ENCODE measurements around the gene LSM14A.

LSM14A gene

DNA sequence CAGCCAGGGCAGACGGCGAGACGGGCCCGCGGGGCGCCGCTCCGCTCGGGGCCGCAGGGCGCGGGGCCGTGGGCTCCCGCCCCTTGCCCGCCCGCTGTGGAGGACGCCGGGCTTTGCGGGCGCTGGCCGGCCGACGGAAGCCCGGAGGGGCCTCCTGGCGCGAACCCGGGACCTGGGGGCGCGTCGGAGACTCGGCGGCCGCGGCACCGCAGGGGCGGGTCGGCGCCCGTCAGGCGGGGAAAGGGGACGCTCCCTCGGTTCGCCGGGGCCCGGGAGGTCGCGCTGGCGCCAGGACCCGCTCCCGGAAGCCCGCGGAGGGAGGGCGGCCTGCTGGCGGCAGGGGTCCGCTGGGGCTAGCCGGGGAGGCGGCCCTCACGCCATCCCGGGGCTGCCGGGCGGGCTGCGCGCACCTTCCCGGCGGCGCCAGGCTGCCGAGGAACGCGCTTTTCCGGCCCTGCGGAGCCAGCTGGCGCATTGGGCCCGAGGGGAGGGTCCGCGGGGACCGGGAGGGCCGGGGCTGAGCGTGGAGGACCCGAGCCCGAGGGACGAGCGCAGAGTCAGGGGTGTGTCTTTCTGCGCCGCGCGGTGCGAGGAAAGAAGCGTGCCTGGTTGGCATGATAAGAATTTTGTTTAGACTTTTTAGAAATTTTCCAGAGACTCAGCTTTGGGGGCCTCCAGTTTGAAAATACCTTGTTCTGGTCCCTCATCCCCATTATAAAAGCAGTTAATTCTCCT, 82.6 kb downstream of the LSM14A start:
- DNase-seq (ENCODE audit: low read depth in 2 of 2): no peak

DNA sequence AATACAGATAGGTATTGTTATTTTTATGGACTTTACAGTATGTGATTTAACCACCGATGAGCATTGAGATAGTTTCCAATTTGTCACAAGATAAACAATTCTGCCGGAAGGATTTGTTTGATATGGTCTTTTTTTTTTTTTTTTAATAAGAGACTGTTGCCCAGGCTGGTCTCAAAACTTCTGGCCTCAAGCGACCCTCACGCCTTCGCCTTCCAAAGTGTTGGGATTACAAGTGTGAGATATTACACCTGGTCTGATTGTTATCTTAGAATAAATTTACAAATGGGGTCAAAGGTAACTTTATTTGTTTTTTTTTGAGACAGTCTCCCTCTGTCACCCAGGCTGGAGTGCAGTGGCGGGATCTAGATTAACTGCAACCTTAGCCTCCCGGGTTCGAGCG, 83.2 kb downstream of the LSM14A start:
- no peak for DNase-seq (ENCODE audit: low read depth in 2 of 2)

DNA sequence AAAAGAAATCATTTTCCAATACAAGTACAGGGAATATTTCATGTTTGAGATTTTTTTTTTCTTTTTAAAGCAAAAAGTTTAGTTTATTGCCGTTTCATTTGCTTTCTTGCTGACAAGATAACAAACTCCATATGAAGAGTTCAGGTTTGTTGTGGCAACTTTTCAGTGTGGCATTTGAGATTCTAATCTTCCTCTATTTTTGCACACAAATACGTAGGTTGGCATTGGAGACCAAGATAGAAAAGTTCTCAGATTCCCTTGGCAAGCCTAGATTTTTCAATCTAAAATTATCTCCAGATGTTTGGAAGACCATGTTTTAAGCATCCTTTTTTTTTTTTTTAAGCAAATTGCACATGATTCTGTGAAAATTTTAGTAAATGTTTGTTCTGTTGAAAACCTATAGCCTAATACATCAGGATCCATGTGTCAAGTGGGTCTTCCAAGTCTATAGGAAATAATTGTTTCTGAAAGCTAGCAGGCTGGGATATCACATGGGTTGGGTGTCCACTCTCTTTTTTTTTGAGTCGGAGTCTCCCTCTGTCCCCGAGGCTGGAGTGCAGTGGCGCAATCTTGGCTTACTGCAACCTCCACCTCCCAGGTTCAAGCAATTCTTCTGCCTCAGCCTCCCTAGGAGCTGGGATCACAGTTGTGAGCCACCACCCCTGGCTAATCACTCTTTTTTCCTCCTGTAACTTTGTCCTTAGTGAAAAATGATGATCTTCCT, 84.7 kb downstream of the LSM14A start:
- no peak for DNase-seq (ENCODE audit: low read depth in 2 of 2)

DNA sequence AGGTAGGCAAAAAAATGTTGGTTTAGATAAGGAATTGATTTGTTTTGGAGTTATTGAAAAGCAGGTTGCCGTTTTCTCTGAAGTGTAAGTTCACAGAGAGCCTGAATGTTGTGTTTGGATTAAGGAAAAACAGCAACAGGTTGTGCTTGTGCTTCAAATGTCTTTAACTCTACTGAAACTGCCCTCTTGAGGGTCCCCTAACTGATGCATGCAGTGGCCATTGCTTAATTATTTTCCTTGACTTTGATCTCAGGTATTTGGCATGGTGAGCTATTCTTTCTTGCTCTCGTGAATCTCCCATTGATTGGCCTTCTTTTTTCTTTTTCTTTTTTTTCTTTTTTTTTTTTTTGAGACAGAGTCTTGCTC, 85.2 kb downstream of the LSM14A start:
- DNase-seq (ENCODE audit: low read depth in 2 of 2): no peak

DNA sequence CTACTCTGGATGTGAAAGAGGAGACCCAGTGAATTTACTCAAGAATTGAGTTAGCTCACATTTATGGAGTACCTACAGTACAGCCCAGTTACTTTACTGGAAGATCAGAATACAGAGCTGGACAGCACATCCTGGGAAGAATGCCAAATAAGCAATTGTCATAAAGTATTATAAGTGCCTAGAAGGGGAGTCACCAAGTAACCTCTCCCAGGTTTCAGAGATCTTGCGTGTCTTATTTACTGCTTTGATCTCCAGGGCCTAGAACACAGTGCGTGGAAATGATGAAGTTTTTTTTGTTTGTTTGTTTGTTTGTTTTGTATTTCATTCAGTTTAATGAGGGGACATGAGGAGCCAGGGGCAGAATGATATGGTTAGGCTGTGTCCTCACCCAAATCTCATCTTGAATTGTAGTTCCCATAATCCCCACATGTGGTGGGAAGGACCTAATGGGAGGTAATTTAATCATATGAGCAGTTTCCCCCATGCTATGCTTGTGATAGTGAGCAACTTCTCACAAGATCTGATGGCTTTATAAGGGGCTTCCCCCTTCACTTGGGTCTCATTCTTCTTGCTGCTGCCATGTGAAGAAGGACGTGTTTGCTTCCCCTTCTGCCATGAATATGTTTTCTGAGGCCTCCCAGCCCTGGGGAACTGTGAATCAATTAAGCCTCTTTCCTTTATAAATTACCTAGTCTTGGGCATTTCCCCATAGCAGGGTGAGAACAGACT, 87.2 kb downstream of the LSM14A start:
- no peak for DNase-seq (ENCODE audit: low read depth in 2 of 2)

DNA sequence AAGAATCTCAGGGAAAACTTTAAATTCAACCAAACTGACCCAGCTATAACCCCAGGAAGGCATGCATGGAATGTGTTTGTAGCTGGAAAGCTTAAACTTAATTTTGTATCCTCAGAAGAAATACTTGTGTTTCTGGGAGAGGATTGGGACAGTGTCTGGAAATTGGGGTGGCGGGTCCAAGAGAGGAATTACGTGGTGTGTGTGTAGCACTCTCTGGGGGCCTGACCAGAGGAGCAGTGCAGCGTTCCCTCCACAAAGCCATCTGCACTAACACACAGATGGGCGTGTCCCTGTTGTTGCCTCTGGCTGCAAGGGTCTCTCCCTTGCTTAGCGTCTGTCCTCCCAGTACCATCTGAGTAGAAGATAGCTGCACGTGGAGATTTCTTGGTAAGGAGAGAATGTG, 88.5 kb downstream of the LSM14A start:
- DNase-seq (ENCODE audit: low read depth in 2 of 2): peak in 1 of 2 experiments; percentile 24

DNA sequence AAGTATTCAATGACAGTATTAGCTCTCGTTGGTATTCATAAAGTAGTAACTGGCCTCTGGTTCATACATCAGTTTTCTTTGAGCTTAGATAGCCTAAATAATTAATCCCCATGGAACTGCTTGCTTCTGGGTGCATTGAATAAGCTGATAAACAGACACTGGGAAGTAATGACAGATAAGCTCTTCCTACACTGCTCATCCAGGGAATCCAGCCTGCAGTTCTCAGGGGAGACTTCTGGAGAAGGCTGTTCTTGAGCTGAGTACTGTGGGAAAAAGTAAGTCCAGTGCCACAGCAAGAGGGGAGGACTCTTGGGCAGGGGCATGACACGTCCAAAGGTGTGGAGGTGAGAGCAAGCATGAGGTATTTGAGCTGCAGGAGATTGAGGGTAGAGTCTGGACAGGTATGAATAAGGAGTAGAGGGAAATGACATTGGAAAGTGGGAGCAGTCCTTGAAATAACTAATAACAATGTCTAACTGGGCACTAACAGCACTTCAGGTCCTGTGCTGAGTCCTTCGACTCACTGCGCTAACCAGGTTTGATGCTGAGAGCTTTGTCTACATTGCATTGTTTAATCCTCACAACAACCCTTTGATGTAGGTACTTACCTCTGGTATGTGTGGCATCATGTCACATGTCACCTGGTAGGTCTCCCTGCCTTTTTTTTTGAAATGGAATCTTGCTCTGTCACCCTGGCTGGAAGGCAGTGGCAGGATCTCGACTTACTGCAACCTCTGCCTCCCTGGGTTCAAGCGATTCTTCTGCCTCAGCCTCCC, 89.2 kb downstream of the LSM14A start:
- DNase-seq (ENCODE audit: low read depth in 2 of 2): no peak

DNA sequence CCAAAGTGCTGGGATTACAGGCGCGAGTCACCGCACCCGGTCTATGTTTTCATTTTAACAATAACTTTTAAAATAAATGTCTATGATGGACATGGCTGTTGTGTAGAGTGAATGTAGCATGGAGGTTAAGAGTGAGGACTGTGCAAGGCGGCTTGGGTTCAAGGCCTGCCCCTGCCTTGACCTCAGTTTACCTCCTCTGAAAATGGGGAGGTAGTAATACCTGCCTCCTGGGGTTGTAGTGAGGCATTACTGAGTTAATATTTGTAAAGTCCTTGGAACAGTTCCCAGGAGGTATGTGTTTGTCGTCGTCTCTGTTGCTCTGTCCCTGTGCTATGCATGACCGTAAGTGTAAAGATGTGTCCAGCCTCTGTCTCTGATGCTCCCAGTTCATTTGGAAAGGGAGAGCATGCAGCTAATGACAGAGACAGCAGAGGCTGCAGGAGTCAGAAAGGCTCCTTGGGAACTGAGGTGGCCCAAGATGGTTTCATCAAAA, 91.5 kb downstream of the LSM14A start:
- no peak for DNase-seq (ENCODE audit: low read depth in 2 of 2)

DNA sequence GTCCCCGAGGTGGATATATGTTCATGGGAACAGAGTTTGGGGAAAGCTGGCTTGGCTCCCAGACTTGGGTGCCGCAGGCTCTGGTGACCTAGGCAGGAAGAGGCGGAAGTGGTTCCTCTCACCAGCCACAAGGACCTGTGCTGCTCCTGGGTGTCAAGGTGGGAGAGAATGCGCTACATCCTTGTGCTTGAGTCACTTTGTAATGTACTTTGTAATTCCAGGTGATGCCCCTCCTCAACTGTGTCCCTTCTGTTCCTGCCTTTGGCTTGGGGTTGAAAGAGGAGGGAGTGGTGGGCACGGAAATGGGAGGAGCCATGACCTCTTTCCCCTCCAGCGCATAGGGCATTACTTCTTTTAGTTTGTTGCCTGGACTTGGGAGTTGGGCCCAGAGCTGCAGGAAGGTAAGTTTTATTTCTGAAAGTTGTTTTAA, 92.9 kb downstream of the LSM14A start:
- DNase-seq (ENCODE audit: low read depth in 2 of 2): no peak

DNA sequence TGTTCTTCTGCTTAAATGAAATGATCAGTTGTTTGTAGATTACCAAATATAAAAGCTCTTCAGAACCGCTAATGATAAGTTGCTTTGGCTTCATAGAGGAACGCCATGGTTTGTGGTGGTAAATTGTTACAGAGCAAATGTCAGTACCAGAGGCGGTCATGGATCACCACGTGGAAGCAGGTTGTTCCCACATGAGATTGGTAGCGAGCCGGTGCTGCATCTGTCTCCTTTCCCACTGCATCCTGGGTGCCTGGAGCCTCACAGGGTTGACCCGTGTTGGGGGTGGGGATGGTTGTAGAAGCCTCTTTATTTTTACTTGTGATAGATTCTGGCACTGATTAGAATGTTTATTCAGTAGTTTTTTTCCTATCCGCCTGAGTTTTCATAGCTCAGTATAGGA, 96.8 kb downstream of the LSM14A start:
- DNase-seq (ENCODE audit: low read depth in 2 of 2): no peak

DNA sequence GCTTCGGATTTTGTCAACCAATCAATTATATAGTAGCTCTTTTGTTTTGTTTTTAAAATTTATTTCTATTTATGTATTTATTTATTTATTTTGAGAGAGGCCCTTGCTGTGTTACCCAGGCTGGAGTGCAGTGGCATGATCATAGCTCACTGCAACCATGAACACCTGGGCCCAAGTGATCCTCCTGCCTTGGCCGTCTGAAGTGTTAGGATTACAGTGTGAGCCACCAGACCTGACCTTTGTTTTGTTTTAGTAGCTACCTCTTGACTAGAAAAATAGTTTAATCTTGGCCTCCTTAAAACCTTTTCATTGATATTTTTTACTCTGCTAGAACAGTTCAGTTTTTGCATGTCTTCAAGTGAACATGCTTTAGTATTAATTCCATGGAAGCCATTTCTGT, 97.2 kb downstream of the LSM14A start:
- no peak for DNase-seq (ENCODE audit: low read depth in 2 of 2)

DNA sequence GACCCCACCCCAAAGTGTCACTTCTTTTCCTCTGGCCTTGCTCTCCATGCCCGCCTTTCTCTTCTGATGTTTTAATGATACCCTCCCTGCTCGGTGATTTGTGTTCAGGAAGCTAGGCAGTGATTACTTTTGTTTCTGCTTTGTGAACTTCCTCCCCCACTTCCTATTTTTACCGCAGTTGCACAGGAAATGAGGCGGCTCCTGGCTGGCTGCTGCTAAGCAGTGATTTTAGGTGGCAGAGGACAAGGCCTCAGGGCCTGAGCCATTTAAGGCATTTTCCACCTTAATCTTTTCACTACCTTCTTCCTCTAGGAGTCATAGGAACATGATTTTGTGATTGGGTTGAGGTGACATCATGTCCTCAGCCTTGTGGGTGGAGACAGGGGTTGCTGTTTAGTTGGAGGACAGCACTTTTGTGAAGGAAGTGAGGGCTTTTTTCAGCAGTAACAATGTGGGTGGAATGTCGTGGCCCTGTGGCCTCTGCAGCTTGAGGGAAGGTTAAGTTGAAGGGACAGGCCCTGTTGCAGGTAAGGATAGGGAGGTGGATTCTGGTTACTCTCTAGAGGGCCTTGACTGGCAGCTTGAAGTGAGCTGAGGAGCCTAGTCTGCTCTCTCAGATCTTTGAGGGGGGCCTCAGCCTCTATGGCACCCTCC, 97.8 kb downstream of the LSM14A start:
- no peak for DNase-seq (ENCODE audit: low read depth in 2 of 2)

DNA sequence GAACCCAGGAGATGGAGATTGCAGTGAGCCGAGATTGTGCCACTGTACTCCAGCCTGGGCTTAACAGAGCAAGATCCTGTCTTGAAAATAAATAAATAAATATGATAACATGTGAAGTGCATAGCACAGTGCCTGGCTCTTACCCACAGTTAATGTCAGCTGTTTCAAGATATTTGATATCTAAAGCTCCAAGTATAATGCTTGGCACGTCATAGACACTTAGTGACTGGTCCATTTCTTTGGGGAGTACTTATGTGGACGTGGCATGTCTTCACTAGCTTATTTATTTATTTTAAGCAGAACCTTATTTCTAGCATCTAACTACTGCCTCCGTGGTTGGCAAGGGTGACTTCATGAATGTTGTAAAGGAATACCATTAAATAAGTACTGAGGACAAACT, 100.8 kb downstream of the LSM14A start:
- no peak for DNase-seq (ENCODE audit: low read depth in 2 of 2)

DNA sequence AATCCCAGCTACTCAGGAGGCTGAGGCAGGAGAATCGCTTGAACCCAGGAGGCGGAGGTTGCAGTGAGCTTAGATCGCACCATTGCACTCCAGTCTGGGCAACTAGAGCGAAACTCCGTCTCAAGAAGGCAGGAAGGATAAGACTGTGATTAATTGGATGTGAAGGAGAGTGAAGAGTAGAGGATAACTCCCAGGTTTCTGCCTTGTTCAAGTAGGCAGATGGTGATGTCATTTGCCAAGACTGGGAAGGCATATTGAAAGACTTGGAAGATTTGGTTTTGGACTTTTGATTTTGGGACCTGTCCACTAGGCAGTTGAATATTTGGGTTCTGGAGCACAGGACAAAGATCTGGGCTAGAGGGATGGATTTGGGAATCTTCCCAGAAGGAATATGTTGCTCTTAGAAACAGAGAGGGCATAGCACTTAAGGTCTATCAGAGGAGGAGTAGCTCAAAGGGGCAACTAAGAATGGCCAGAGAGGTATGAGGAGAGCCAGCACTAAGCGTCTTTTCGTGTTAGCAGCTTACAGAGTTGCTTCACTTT, 102.1 kb downstream of the LSM14A start:
- no peak for DNase-seq (ENCODE audit: low read depth in 2 of 2)

DNA sequence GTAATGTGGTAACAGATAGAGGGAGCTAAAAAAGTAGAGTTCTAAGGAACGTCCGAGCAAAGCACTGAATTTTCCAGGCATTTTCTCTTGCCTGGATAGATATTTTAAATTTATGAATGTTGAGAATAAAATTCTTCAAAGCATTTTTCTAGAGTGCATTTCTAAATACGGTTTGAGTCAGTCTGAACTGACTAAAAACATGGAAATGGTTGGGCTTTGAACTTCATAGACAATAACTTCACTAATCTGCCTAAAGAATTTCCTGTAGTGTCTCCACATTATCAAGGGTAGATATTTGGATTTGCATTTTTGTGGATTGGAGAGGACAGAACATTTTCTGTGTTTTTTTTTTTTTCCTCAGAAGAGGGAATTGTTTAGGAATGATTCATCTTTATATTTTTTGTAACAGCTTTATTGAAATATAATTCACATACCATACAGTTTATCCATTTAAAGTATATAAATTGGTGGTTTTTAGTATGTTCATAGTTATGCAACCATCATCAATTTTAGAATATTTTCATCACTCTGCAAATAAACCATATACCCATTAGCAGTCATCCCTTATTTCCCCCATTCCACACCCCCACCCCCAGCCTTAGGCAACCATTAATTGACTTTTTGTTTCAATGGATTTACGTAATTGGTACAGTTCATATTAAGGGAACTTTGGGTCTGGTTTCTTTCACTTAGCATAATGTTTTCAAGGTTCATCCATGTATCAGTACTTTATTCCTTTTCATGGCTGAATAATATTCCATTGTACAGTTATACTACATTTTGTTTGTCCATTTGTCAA, 102.7 kb downstream of the LSM14A start:
- DNase-seq (ENCODE audit: low read depth in 2 of 2): peak; percentile 97 to 98

DNA sequence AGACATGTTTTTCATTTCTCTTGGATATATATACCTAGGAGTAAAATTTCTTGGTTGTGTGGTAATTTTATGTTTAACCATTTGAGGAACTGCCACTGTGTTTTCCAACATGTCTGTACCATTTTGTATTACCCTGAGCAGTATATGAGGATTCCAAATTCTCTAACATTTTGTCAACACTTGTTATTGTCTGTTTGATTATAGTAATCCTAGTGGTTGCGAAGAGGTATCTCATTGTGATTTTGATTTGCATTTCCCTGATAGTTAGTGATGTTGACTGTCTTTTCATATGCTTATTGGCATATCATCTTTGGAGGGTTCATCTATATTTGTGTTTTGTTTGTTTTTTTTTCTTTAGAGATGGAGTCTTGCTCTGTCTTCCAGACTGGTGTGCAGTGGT, 103.4 kb downstream of the LSM14A start:
- DNase-seq (ENCODE audit: low read depth in 2 of 2): no peak

DNA sequence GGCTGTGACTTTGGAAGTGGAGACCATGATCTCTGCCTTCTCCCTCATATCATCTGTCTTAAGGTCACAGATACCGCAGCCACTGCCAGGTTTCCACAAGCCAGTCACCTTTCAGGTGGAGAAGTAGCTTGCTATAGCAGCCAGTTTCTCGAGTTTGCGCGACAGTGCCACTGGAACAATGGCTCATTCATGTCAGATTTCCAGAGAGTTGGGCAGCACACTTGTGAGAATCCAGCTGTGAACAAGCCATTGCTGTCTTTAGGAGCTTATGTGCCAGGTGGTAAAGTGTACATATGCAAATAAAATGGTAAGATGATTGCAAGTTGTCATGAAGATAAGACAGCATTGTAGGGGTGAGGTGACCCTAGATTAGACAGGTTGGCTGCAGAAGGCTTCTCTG, 104.3 kb downstream of the LSM14A start:
- no peak for DNase-seq (ENCODE audit: low read depth in 2 of 2)

DNA sequence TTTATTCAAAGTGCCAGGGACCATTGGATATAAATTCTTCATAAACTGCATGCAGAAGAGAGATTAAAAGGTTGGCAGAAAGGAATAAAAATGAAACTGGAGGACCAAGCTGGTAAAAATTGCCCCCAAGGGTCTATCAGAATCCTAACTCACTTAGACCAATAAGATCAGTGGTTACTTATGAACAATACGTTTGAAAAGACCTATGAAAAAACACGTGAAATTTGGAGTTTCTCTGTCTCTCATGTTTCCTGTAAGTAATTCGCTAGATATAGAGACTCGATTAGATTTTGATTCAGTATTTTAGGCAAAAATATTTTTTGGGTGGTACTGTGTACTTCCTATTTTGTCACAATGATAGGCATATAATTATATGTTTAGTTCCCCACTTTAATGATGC, 104.9 kb downstream of the LSM14A start:
- DNase-seq (ENCODE audit: low read depth in 2 of 2): no peak

DNA sequence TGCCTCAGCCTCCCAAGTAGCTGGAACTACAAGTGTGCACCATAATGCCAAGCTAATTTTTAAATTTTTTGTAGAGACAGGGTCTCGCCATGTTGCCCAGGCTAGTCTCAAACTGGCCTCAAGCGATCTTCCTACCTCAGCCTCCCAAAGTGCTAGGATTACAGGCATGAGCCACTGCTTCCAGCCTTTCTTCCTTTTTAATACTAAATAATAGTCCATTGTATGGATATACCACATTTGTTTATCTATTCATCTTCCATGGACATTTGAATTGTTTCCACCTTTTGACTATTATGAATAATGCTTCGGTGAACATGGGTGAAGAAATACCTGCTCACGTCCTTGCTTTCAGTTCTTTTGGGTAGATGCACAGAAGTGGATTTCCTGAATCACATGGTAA, 106.5 kb downstream of the LSM14A start:
- no peak for DNase-seq (ENCODE audit: low read depth in 2 of 2)
